Stimulated activated naive B cell treated with anti-CD40 and anti-IgM and Interleukin-4, amounts not matched to agents 10 μg/mL and 1 μg/mL and 100 μg/mL, for 72 hours (primary cell): Measurements from ENCODE around the gene MAZ.

Source experiments
- ATAC-seq, 2 donors: fragments of 150-1000 bp; cut with Tn5 transposase; replicated peaks; 2 replicates each; pipeline ENCODE4 v1.10.0; 2021; ENCODE audit warnings: moderate library complexity in 1 of 2
- DNase-seq: peaks from one replicate; pipeline ENCODE4 v3.0.0; 2021
- H3K27ac Mint-ChIP-seq: one replicate; pipeline ENCODE4 v1.8.0; 2022; ENCODE audit warnings: mild to moderate bottlenecking, mixed read lengths
- H3K27me3 Mint-ChIP-seq, 2 donors: one replicate each; pipeline ENCODE4 v1.8.0; 2022; ENCODE audit warnings: mixed read lengths in 2 of 2
- H3K36me3 Mint-ChIP-seq, 2 donors: one replicate each; pipeline ENCODE4 v1.8.0; 2022; ENCODE audit warnings: mixed read lengths in 2 of 2, mild to moderate bottlenecking in 1 of 2
- H3K4me1 Mint-ChIP-seq, 2 donors: one replicate each; pipeline ENCODE4 v1.8.0; 2022; ENCODE audit warnings: mixed read lengths in 2 of 2, mild to moderate bottlenecking in 1 of 2
- H3K4me3 Mint-ChIP-seq, 2 donors: one replicate each; pipeline ENCODE4 v1.8.0; 2022; ENCODE audit warnings: mild to moderate bottlenecking in 2 of 2, mixed read lengths in 2 of 2, moderate library complexity in 1 of 2
- H3K9me3 Mint-ChIP-seq, 2 donors: one replicate each; pipeline ENCODE4 v1.8.0; 2022; ENCODE audit warnings: mixed read lengths in 2 of 2, mild to moderate bottlenecking in 1 of 2

MAZ gene

GRCh38 chr16:29858149-29858849 lies 52.0 kb downstream of the MAZ start:
- no peak for ATAC-seq
- no peak for DNase-seq
- peaks cover 24 to 27% of the 10 kb centered on the region in 2 donors for H3K36me3 Mint-ChIP-seq
- no peak overlapping the region for H3K4me3 Mint-ChIP-seq
- no peaks in the 10 kb centered on the region for H3K9me3 Mint-ChIP-seq
- H3K27ac Mint-ChIP-seq = peak overlapping the region; percentile 57
- H3K4me1 Mint-ChIP-seq = peaks cover 12 to 27% of the 10 kb centered on the region in 2 donors
- H3K27me3 Mint-ChIP-seq = no peaks in the 10 kb centered on the region

GRCh38 chr16:29858974-29859373 lies 52.6 kb downstream of the MAZ start:
- Mint-ChIP-seq H3K36me3 (peaks cover 24 to 27% of the 10 kb centered on the region in 2 donors), H3K27me3 (no peaks in the 10 kb centered on the region), H3K9me3 (no peaks in the 10 kb centered on the region), H3K4me1 (peaks cover 12 to 33% of the 10 kb centered on the region in 2 donors), H3K27ac (no peak overlapping the region), H3K4me3 (no peak overlapping the region)
- ATAC-seq = no peak
- DNase-seq = no peak

GRCh38 chr16:29860218-29860617 lies 53.9 kb downstream of the MAZ start:
- DNase-seq (no peak), ATAC-seq (no peak)
- H3K27me3 Mint-ChIP-seq = no peaks in the 10 kb centered on the region
- H3K36me3 Mint-ChIP-seq = peaks cover 24 to 27% of the 10 kb centered on the region in 2 donors
- peaks cover 14 to 33% of the 10 kb centered on the region in 2 donors for H3K4me1 Mint-ChIP-seq
- H3K9me3 Mint-ChIP-seq = no peaks in the 10 kb centered on the region
- H3K27ac Mint-ChIP-seq = no peak overlapping the region
- no peak overlapping the region for H3K4me3 Mint-ChIP-seq
